H9 (cell line): ENCODE data around the gene TICRR. TPM values are rescaled to one million over a fixed set of nuclear protein-coding genes. Genes with fewer than 3 reads are reported as not detected.

Experiments used
- DNase-seq: peaks from one replicate; pipeline ENCODE4 v3.0.0-alpha.2; 2017
- H2AFZ ChIP-seq: one replicate; pipeline ENCODE4 v1.6.1; 2013; ENCODE audit warnings: mild to moderate bottlenecking, low read length, control low read depth, moderate library complexity
- H2AK5ac ChIP-seq: 2 replicates; pipeline ENCODE4 v1.6.1; 2013; ENCODE audit warnings: low read length, control low read depth, mixed read lengths; ENCODE audit not compliant: insufficient read length
- H2BK120ac ChIP-seq: one replicate; pipeline ENCODE4 v1.6.1; 2013; ENCODE audit warnings: low read depth, mild to moderate bottlenecking, low read length, control low read depth, inconsistent platforms; ENCODE audit not compliant: poor library complexity, severe bottlenecking
- H2BK12ac ChIP-seq: 2 replicates; pipeline ENCODE4 v1.6.1; 2013; ENCODE audit warnings: low read length, control low read depth, mixed read lengths, low read depth; ENCODE audit not compliant: insufficient read length
- H2BK15ac ChIP-seq: 2 replicates; pipeline ENCODE4 v1.6.1; 2013; ENCODE audit warnings: low read depth, low read length, control low read depth
- H2BK20ac ChIP-seq: one replicate; pipeline ENCODE4 v1.6.1; 2013; ENCODE audit warnings: low read depth, mild to moderate bottlenecking, low read length, control low read depth, inconsistent platforms; ENCODE audit not compliant: poor library complexity, severe bottlenecking
- H2BK5ac ChIP-seq: 2 replicates; pipeline ENCODE4 v1.6.1; 2013; ENCODE audit warnings: low read length, control low read depth, mixed read lengths; ENCODE audit not compliant: insufficient read length
- H3K14ac ChIP-seq: 2 replicates; pipeline ENCODE4 v1.6.1; 2013; ENCODE audit warnings: low read length, control low read depth; ENCODE audit not compliant: insufficient read depth
- H3K18ac ChIP-seq: 2 replicates; pipeline ENCODE4 v1.6.1; 2013; ENCODE audit warnings: low read depth, mild to moderate bottlenecking, mixed read lengths, low read length, control low read depth; ENCODE audit not compliant: insufficient read length
- H3K23ac ChIP-seq: 2 replicates; pipeline ENCODE4 v1.6.1; 2013; ENCODE audit warnings: low read length, control low read depth, mixed read lengths, low read depth; ENCODE audit not compliant: insufficient read length
- H3K23me2 ChIP-seq: 2 replicates; pipeline ENCODE4 v1.6.1; 2013; ENCODE audit warnings: low read depth, mild to moderate bottlenecking, mixed read lengths, low read length, control low read depth; ENCODE audit not compliant: insufficient read length, poor library complexity, severe bottlenecking
- H3K27ac ChIP-seq: 2 replicates; pipeline ENCODE4 v1.5.1; 2013; ENCODE audit warnings: low read length, control low read depth, mixed read lengths, low read depth; ENCODE audit not compliant: insufficient read length
- H3K27me3 ChIP-seq: 2 replicates; pipeline ENCODE4 v1.6.1; 2013; ENCODE audit warnings: low read length, control low read depth, inconsistent platforms; ENCODE audit not compliant: insufficient read depth
- H3K4ac ChIP-seq: 2 replicates; pipeline ENCODE4 v1.6.1; 2013; ENCODE audit warnings: low read depth, mild to moderate bottlenecking, control low read depth, inconsistent platforms, low read length, moderate library complexity
- H3K4me1 ChIP-seq: 2 replicates; pipeline ENCODE4 v1.6.1; 2013; ENCODE audit warnings: low read length, control low read depth, inconsistent platforms; ENCODE audit not compliant: insufficient read depth
- H3K4me2 ChIP-seq: 2 replicates; pipeline ENCODE4 v1.6.1; 2013; ENCODE audit warnings: low read length, control low read depth, mixed read lengths; ENCODE audit not compliant: insufficient read length, insufficient read depth
- H3K56ac ChIP-seq: 2 replicates; pipeline ENCODE4 v1.6.1; 2013; ENCODE audit warnings: low read depth, mild to moderate bottlenecking, mixed read lengths, low read length, control low read depth; ENCODE audit not compliant: insufficient read length
- H3K79me1 ChIP-seq: 2 replicates; pipeline ENCODE4 v1.6.1; 2013; ENCODE audit warnings: low read depth, mild to moderate bottlenecking, moderate library complexity, low read length, control low read depth, inconsistent platforms; ENCODE audit not compliant: insufficient read depth, poor library complexity, severe bottlenecking
- H3K79me2 ChIP-seq: 2 replicates; pipeline ENCODE4 v1.6.1; 2013; ENCODE audit warnings: low read length, control low read depth, inconsistent platforms; ENCODE audit not compliant: insufficient read depth
- H3K9ac ChIP-seq: 2 replicates; pipeline ENCODE4 v1.6.1; 2013; ENCODE audit warnings: low read length, control low read depth, mixed read lengths; ENCODE audit not compliant: insufficient read length; ENCODE audit errors: extremely low read depth
- H3K9me3 ChIP-seq: one replicate; pipeline ENCODE4 v1.6.1; 2013; ENCODE audit warnings: low read depth, low read length, inconsistent platforms; ENCODE audit not compliant: control insufficient read depth
- H3T11ph ChIP-seq: one replicate; pipeline ENCODE4 v1.6.1; 2013; ENCODE audit warnings: mild to moderate bottlenecking, low read length, control low read depth, inconsistent platforms
- H4K20me1 ChIP-seq: one replicate; pipeline ENCODE4 v1.6.1; 2013; ENCODE audit not compliant: control insufficient read depth, insufficient read length, insufficient read depth
- H4K5ac ChIP-seq: 2 replicates; pipeline ENCODE4 v1.6.1; 2013; ENCODE audit warnings: low read depth, mild to moderate bottlenecking, mixed read lengths, low read length, control low read depth; ENCODE audit not compliant: insufficient read length
- H4K8ac ChIP-seq: replicated peaks from 2 replicates; pipeline ENCODE4 v1.6.1; 2013; ENCODE audit warnings: low read length, control low read depth, mixed read lengths, low read depth; ENCODE audit not compliant: insufficient read length
- H4K91ac ChIP-seq: 2 replicates; pipeline ENCODE4 v1.6.1; 2013; ENCODE audit warnings: low read depth, mild to moderate bottlenecking, moderate library complexity, mixed read lengths, low read length, control low read depth; ENCODE audit not compliant: insufficient read length
- H3K27ac Mint-ChIP-seq, 3 experiments: 2 replicates in 2 of 3; 3 replicates in 1 of 3; pipeline ENCODE4 v1.8.0; 2020 to 2021; ENCODE audit warnings: mixed read lengths in 3 of 3, mild to moderate bottlenecking in 1 of 3, moderate library complexity in 1 of 3
- H3K27me3 Mint-ChIP-seq: 2 replicates; pipeline ENCODE4 v1.8.0; 2021; ENCODE audit warnings: low read depth, mild to moderate bottlenecking, moderate library complexity, mixed read lengths
- H3K36me3 Mint-ChIP-seq, 3 experiments: 2 replicates in 2 of 3; 3 replicates in 1 of 3; pipeline ENCODE4 v1.8.0; 2020 to 2021; ENCODE audit warnings: low read depth in 3 of 3, mixed read lengths in 3 of 3; ENCODE audit not compliant: insufficient read depth in 1 of 3
- H3K4me1 Mint-ChIP-seq, 2 experiments: 2 replicates each; pipeline ENCODE4 v1.8.0; 2020; ENCODE audit warnings: mixed read lengths in 2 of 2
- H3K4me3 Mint-ChIP-seq, 2 experiments: 2 replicates in 1 of 2; 3 replicates in 1 of 2; pipeline ENCODE4 v1.8.0; 2020 to 2021; ENCODE audit warnings: mild to moderate bottlenecking in 2 of 2, mixed read lengths in 2 of 2, moderate library complexity in 1 of 2
- H3K9me3 Mint-ChIP-seq, 2 experiments: 2 replicates in 1 of 2; 3 replicates in 1 of 2; pipeline ENCODE4 v1.8.0; 2020; ENCODE audit warnings: mild to moderate bottlenecking in 2 of 2, mixed read lengths in 2 of 2, moderate library complexity in 1 of 2
- CTCF ChIP-seq: fragments of 200-600 bp; sonication (generic); conservative IDR thresholded peaks from 3 replicates; pipeline ENCODE4 v1.8.0; 2021; ENCODE audit warnings: antibody characterized with exemption, mild to moderate bottlenecking
- WGBS: extraction: QIAGEN DNeasy Blood & Tissue Kit; methylation state at CpG from one replicate; pipeline ENCODE4 v1.1.7; 2013; ENCODE audit warnings: missing lambda C conversion rate, low lambda C conversion rate, mixed read lengths; ENCODE audit not compliant: insufficient read length; ENCODE audit errors: extremely low coverage; 5-methylcytosine and 5-hydroxymethylcytosine counted together
- total RNA-seq: library from RNA; stranded (reverse); gene quantifications from 2 replicates; pipeline ENCODE4 v1.2.1, GENCODE V29; 2021

Gene TICRR
- total RNA-seq, 1 experiment from 2014 or later = 26.0 TPM

GRCh38 chr15:89669941-89670340 is 94.7 kb downstream of the TICRR start:
- no peak overlapping the region for H3T11ph ChIP-seq
- no peak for TF ChIP-seq CTCF
- no peak overlapping the region for H4K8ac ChIP-seq
- H4K91ac ChIP-seq = no peak overlapping the region
- no peak overlapping the region for H2BK5ac ChIP-seq
- H3K27ac Mint-ChIP-seq = no peak overlapping the region
- no peaks in the 10 kb centered on the region for H3K9me3 Mint-ChIP-seq
- no peaks in the 10 kb centered on the region for H3K4me1 ChIP-seq
- no peak overlapping the region for H2BK120ac ChIP-seq
- WGBS = no CpG with 5 or more reads among the region's 15 CpGs
- no peaks in the 10 kb centered on the region for H3K27me3 ChIP-seq
- no peaks in the 10 kb centered on the region for H3K23me2 ChIP-seq
- no peaks in the 10 kb centered on the region; a peak in 1 of 7 replicates for H3K36me3 Mint-ChIP-seq
- no peak overlapping the region for H4K5ac ChIP-seq
- no peaks in the 10 kb centered on the region for H4K20me1 ChIP-seq
- H2AFZ ChIP-seq = no peak overlapping the region
- no peaks in the 10 kb centered on the region for H3K79me2 ChIP-seq
- no peak overlapping the region for H2BK12ac ChIP-seq
- no peak for DNase-seq
- no peaks in the 10 kb centered on the region for H3K9me3 ChIP-seq
- no peak overlapping the region for H3K4me3 Mint-ChIP-seq
- H3K4ac ChIP-seq = no peak overlapping the region
- peaks cover 32% of the 10 kb centered on the region for H3K27me3 Mint-ChIP-seq
- no peak overlapping the region for H3K9ac ChIP-seq
- H3K27ac ChIP-seq = no peak overlapping the region
- no peak overlapping the region for H3K4me2 ChIP-seq
- no peak overlapping the region for H3K56ac ChIP-seq
- no peak overlapping the region for H2AK5ac ChIP-seq
- no peak overlapping the region for H3K18ac ChIP-seq
- H2BK15ac ChIP-seq = no peak overlapping the region
- H2BK20ac ChIP-seq = no peak overlapping the region
- no peaks in the 10 kb centered on the region for H3K79me1 ChIP-seq
- peaks cover 5 to 15% of the 10 kb centered on the region in 2 experiments for H3K4me1 Mint-ChIP-seq
- no peak overlapping the region for H3K23ac ChIP-seq
- H3K14ac ChIP-seq = no peak overlapping the region
